Mesenchymal stem cell (in vitro differentiated cells and primary cell): ENCODE data around the gene TRIM24.
"Not testable (repeated sequence)": the region's sequence is repeated elsewhere in the genome, so short reads cannot be mapped to it uniquely, and the experiment has no call there.

Experiments used
- DNase-seq: peaks from one replicate; pipeline ENCODE4 v3.0.0-alpha.2; 2013
- H2AFZ ChIP-seq: one replicate; pipeline ENCODE4 v1.6.1; 2013; ENCODE audit warnings: low read depth, mild to moderate bottlenecking, control low read depth, inconsistent platforms, low read length, moderate library complexity
- H2AK5ac ChIP-seq: 2 replicates; pipeline ENCODE4 v1.6.1; 2013; ENCODE audit warnings: low read length, moderate library complexity, mild to moderate bottlenecking, inconsistent platforms; ENCODE audit not compliant: severe bottlenecking
- H2BK120ac ChIP-seq: one replicate; pipeline ENCODE4 v1.6.1; 2013; ENCODE audit warnings: low read depth, mild to moderate bottlenecking, inconsistent platforms, low read length, moderate library complexity
- H2BK12ac ChIP-seq, 2 experiments: one replicate each; pipeline ENCODE4 v1.6.1; 2013; ENCODE audit warnings: inconsistent platforms in 2 of 2, low read length in 2 of 2, mild to moderate bottlenecking in 2 of 2, moderate library complexity in 2 of 2, control low read depth in 1 of 2
- H2BK15ac ChIP-seq: one replicate; pipeline ENCODE4 v1.6.1; 2013; ENCODE audit warnings: mild to moderate bottlenecking, low read depth, inconsistent platforms; ENCODE audit not compliant: poor library complexity, severe bottlenecking
- H2BK5ac ChIP-seq: 2 replicates; pipeline ENCODE4 v1.6.1; 2013; ENCODE audit warnings: low read depth, mild to moderate bottlenecking, low read length, control low read depth, inconsistent platforms; ENCODE audit not compliant: poor library complexity, severe bottlenecking
- H3K14ac ChIP-seq, 2 experiments: one replicate each; pipeline ENCODE4 v1.6.1; 2013; ENCODE audit warnings: inconsistent platforms in 2 of 2, low read length in 2 of 2, control low read depth in 1 of 2, mild to moderate bottlenecking in 1 of 2, moderate library complexity in 1 of 2
- H3K18ac ChIP-seq, 2 experiments: one replicate each; pipeline ENCODE4 v1.6.1; 2013; ENCODE audit warnings: inconsistent platforms in 2 of 2, low read length in 2 of 2, control low read depth in 1 of 2, low read depth in 1 of 2, mild to moderate bottlenecking in 1 of 2
- H3K23ac ChIP-seq, 2 experiments: one replicate each; pipeline ENCODE4 v1.6.1; 2013; ENCODE audit warnings: inconsistent platforms in 2 of 2, low read length in 2 of 2, mild to moderate bottlenecking in 2 of 2, moderate library complexity in 2 of 2, control low read depth in 1 of 2
- H3K27ac ChIP-seq: 2 replicates; pipeline ENCODE4 v1.5.1; 2013; ENCODE audit warnings: mild to moderate bottlenecking, moderate library complexity, low read length, control low read depth, inconsistent platforms; ENCODE audit not compliant: poor library complexity, severe bottlenecking
- H3K27me3 ChIP-seq, 2 experiments: 2 replicates each; pipeline versions ENCODE4 v1.6.1 to v1.7.0; 2013; ENCODE audit warnings: low read length in 2 of 2, mild to moderate bottlenecking in 2 of 2, moderate library complexity in 2 of 2, control low read depth in 1 of 2, inconsistent platforms in 1 of 2; ENCODE audit not compliant: control insufficient read depth in 1 of 2, insufficient read depth in 1 of 2
- H3K36me3 ChIP-seq, 2 experiments: 2 replicates each; pipeline versions ENCODE4 v1.6.1 to v1.7.0; 2013; ENCODE audit warnings: low read length in 2 of 2, control low read depth in 1 of 2, inconsistent platforms in 1 of 2, low read depth in 1 of 2, mild to moderate bottlenecking in 1 of 2; ENCODE audit not compliant: insufficient read depth in 2 of 2, control insufficient read depth in 1 of 2
- H3K4ac ChIP-seq, 2 experiments: one replicate each; pipeline ENCODE4 v1.6.1; 2013; ENCODE audit warnings: inconsistent platforms in 2 of 2, low read length in 2 of 2, mild to moderate bottlenecking in 2 of 2, moderate library complexity in 2 of 2, control low read depth in 1 of 2, low read depth in 1 of 2
- H3K4me1 ChIP-seq: 2 replicates; pipeline ENCODE4 v1.6.1; 2013; ENCODE audit warnings: low read depth, low read length, control low read depth; ENCODE audit not compliant: control insufficient read depth, insufficient read depth
- H3K4me2 ChIP-seq: 2 replicates; pipeline ENCODE4 v1.6.1; 2013; ENCODE audit warnings: low read length, mild to moderate bottlenecking, inconsistent platforms; ENCODE audit not compliant: poor library complexity, severe bottlenecking
- H3K4me3 ChIP-seq, 2 experiments: 2 replicates each; pipeline versions ENCODE4 v1.5.1 to v1.7.0; 2013; ENCODE audit warnings: low read length in 2 of 2, mild to moderate bottlenecking in 2 of 2, control low read depth in 1 of 2, low read depth in 1 of 2; ENCODE audit not compliant: insufficient read depth in 1 of 2
- H3K79me1 ChIP-seq: replicated peaks from 2 replicates; pipeline ENCODE4 v1.6.1; 2013; ENCODE audit warnings: mild to moderate bottlenecking, control low read depth, low read length, inconsistent platforms; ENCODE audit not compliant: poor library complexity, severe bottlenecking
- H3K9ac ChIP-seq: 2 replicates; pipeline ENCODE4 v1.7.0; 2013; ENCODE audit warnings: mild to moderate bottlenecking, low read length, moderate library complexity
- H3K9me3 ChIP-seq: 2 replicates; pipeline ENCODE4 v1.7.0; 2013; ENCODE audit warnings: mild to moderate bottlenecking, low read length; ENCODE audit not compliant: control insufficient read depth
- H4K8ac ChIP-seq: one replicate; pipeline ENCODE4 v1.6.1; 2013; ENCODE audit warnings: inconsistent platforms, mild to moderate bottlenecking, low read length, moderate library complexity
- H4K91ac ChIP-seq: one replicate; pipeline ENCODE4 v1.6.1; 2013; ENCODE audit warnings: mild to moderate bottlenecking, low read length, inconsistent platforms
- WGBS: methylation state at CpG from one replicate; pipeline ENCODE4 v1.1.7; 2013; ENCODE audit warnings: mixed read lengths; 5-methylcytosine and 5-hydroxymethylcytosine counted together

The TRIM24 gene

DNA sequence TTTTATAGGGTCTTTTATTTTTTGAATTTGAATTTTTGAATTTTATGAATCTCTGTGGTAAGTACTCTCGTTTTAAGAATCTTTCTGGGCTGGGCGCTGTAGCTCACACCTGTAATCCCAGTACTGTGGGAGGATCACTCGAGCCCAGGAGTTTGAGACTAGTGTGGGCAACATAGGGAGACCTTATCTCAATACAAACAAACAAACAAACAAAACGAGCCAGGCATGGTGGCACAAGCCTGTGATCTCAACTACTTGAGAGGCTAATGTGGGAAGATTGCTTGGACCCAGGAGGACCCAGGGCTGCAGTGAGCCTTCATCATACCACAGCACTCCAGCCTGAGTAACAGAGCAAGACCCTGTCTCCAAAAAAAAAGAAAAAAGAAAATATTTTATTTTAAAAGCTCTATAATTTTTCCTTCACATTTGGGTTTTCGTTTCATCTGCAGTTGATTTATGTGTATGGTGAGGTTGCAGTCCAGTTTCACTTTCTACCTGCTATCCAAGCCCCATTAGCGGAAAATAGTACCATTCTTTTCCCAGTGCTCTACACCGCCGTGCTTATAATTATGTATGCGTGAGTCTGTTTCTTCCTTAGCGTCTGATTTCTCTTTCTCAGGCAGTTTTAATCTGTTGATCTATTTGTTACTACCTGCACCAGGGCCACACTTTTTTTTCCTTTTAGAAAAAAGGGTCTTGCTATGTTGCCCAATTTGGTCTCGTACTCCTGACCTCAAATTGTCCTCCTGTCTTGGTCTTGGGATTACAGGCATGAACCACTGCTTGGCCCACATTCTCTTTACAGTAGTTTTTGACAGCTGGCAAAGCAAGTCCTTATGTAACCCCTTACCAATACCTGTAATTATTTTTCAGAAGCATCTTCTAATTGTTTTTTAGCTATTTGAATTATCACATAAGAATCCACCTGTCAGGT is 21.7 kb downstream of the TRIM24 start:
- peaks cover 7% of the 10 kb centered on the region for H3K79me1 ChIP-seq
- no peak overlapping the region for H4K8ac ChIP-seq
- H3K9ac ChIP-seq, result no peak overlapping the region
- H2BK12ac ChIP-seq, result no peak overlapping the region
- H3K23ac ChIP-seq, result peak overlapping the region in 1 of 2 experiments; percentile 60
- H2BK15ac ChIP-seq, result no peak overlapping the region
- peaks cover 0 to 3% of the 10 kb centered on the region in 2 experiments for H3K36me3 ChIP-seq
- no peak overlapping the region for H3K4me2 ChIP-seq
- H3K4me1 ChIP-seq, result peaks cover 7% of the 10 kb centered on the region
- no peak overlapping the region for H3K4ac ChIP-seq
- no peaks in the 10 kb centered on the region for H3K9me3 ChIP-seq
- DNase-seq, result no peak
- no peak overlapping the region for H2BK120ac ChIP-seq
- H2AK5ac ChIP-seq, result no peak overlapping the region
- 93% methylated on average over 8 of the region's 11 CpGs for WGBS
- no peak overlapping the region for H3K4me3 ChIP-seq
- no peaks in the 10 kb centered on the region for H3K27me3 ChIP-seq
- H2AFZ ChIP-seq, result no peak overlapping the region
- H3K27ac ChIP-seq, result no peak overlapping the region
- no peak overlapping the region for H3K18ac ChIP-seq
- no peak overlapping the region for H4K91ac ChIP-seq
- peak overlapping the region in 1 of 2 experiments; percentile 71 for H3K14ac ChIP-seq
- no peak overlapping the region for H2BK5ac ChIP-seq

DNA sequence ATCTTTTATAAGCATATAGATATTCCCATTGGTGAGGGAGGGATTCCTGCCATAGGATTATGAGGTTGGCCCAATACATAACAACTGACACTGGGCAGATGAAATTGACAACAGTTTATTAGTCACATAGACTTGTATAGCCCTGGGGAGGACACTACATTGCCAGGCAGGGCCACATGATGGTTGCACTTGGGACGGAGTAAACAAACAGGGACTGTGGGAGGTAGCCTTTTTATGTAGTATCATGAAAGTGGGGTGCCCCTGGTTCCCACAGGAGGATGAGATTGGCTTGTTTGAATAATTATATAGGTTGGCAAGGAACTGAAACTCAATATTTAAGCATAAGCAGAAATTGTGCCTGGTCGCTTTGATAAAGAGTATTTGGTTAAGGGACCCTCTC is 23.5 kb downstream of the TRIM24 start:
- no peak overlapping the region for H2BK12ac ChIP-seq
- H3K4me2 ChIP-seq, result no peak overlapping the region
- no peak overlapping the region for H3K27ac ChIP-seq
- H4K8ac ChIP-seq, result no peak overlapping the region
- no peak overlapping the region for H4K91ac ChIP-seq
- H2AFZ ChIP-seq, result no peak overlapping the region
- H3K36me3 ChIP-seq, result peaks cover 0 to 3% of the 10 kb centered on the region in 2 experiments
- no peak overlapping the region for H2BK15ac ChIP-seq
- H3K9ac ChIP-seq, result no peak overlapping the region
- H3K23ac ChIP-seq, result no peak overlapping the region
- no peak overlapping the region for H2AK5ac ChIP-seq
- H3K4me3 ChIP-seq, result no peak overlapping the region
- H3K18ac ChIP-seq, result no peak overlapping the region
- H3K27me3 ChIP-seq, result no peaks in the 10 kb centered on the region
- H3K79me1 ChIP-seq, result peaks cover 7% of the 10 kb centered on the region
- H2BK5ac ChIP-seq, result no peak overlapping the region
- peak overlapping the region in 1 of 2 experiments; percentile 28 for H3K14ac ChIP-seq
- no peak for DNase-seq
- WGBS, result 98% methylated on average over 2 of the region's 2 CpGs
- no peaks in the 10 kb centered on the region for H3K9me3 ChIP-seq
- H3K4ac ChIP-seq, result no peak overlapping the region
- H2BK120ac ChIP-seq, result no peak overlapping the region
- peaks cover 2% of the 10 kb centered on the region for H3K4me1 ChIP-seq

DNA sequence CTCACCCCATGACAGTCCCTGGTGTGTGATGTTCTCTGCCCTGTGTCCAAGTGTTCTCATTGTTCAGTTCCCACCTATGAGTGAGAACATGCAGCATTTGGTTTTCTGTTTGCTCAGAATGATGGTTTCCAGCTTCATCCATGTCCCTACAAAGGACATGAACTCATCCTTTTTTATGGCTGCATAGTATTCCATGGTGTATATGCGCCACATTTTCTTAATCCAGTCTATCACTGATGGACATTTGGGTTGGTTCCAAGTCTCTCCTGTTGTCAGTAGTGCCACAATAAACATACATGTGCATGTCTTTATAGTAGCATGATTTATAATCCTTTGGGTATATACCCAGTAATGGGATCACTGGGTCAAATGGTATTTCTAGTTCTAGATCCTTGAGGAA is 25.4 kb downstream of the TRIM24 start:
- H2BK12ac ChIP-seq, H4K91ac ChIP-seq, H4K8ac ChIP-seq, H3K79me1 ChIP-seq, H3K9ac ChIP-seq, H3K4me2 ChIP-seq, H3K23ac ChIP-seq, H3K27me3 ChIP-seq, H2BK120ac ChIP-seq, H2AFZ ChIP-seq, DNase-seq, H3K4ac ChIP-seq, H3K36me3 ChIP-seq, H3K27ac ChIP-seq, H3K18ac ChIP-seq, H3K14ac ChIP-seq, H3K4me3 ChIP-seq, H2BK5ac ChIP-seq, H2BK15ac ChIP-seq, H3K4me1 ChIP-seq, H2AK5ac ChIP-seq, H3K9me3 ChIP-seq: not testable (repeated sequence)
- WGBS, result no CpG with 5 or more reads among the region's 1 CpG

GRCh38 chr7:138489139-138489538 is 29.1 kb downstream of the TRIM24 start:
- not testable (repeated sequence) for H3K79me1 ChIP-seq, H4K8ac ChIP-seq, H2BK15ac ChIP-seq, H3K4me2 ChIP-seq, H3K9ac ChIP-seq, H3K4me3 ChIP-seq, H3K36me3 ChIP-seq, H3K9me3 ChIP-seq, H3K18ac ChIP-seq, H2AFZ ChIP-seq, H2BK5ac ChIP-seq, H2BK120ac ChIP-seq, H3K23ac ChIP-seq, H4K91ac ChIP-seq, H3K14ac ChIP-seq, DNase-seq, H2AK5ac ChIP-seq, H3K4ac ChIP-seq, H3K27ac ChIP-seq, H3K4me1 ChIP-seq, H3K27me3 ChIP-seq, H2BK12ac ChIP-seq
- 100% methylated on average over 5 of the region's 6 CpGs for WGBS
